SK-N-SH (cell line): ENCODE data around the gene GATC. TPM values are rescaled to one million over a fixed set of nuclear protein-coding genes. Genes with fewer than 3 reads are reported as not detected.
"Not testable (repeated sequence)": the region's sequence is repeated elsewhere in the genome, so short reads cannot be mapped to it uniquely, and the experiment has no call there.

Source experiments
- CTCF ChIA-PET: fragments of 300-600, 350-600 bp; formaldehyde crosslinking; extraction: SDS; loops from one replicate; lab custom pipeline; 2021; lab: Yijun Ruan, JAX
- POLR2A ChIA-PET: fragments of 350-600 bp; sonication (Branson Sonifier 250); formaldehyde crosslinking; extraction: SDS; loops from one replicate; lab custom pipeline; 2020; ENCODE audit warnings: antibody characterized with exemption, inconsistent platforms; lab: Yijun Ruan, JAX
- DNase-seq: peaks from one replicate; pipeline ENCODE4 v3.0.0; 2012
- H2AFZ ChIP-seq: fragments of 200-600 bp; sonication (generic); 2 replicates; pipeline ENCODE4 v1.8.1; 2016; ENCODE audit warnings: antibody characterized with exemption, mild to moderate bottlenecking, low read depth
- H3F3A ChIP-seq: fragments of 200-600 bp; sonication (generic); replicated peaks from 2 replicates; pipeline ENCODE3; 2016; ENCODE audit warnings: antibody characterized with exemption, mild to moderate bottlenecking; ENCODE audit not compliant: insufficient read depth
- H3K27ac ChIP-seq, 2 experiments: fragments of 200-500 bp in 1 of 2; fragments of 200-600 bp in 1 of 2; sonication (Bioruptor generic) in 1 of 2; sonication (generic), shearing (Covaris generic) in 1 of 2; 2 replicates each; pipeline versions ENCODE4 v1.5.1 to v1.6.1; 2014 to 2016; ENCODE audit warnings: low read depth in 2 of 2, inconsistent platforms in 1 of 2, low read length in 1 of 2, mild to moderate bottlenecking in 1 of 2, mixed read lengths in 1 of 2
- H3K27me3 ChIP-seq: fragments of 200-600 bp; sonication (generic), shearing (Covaris generic); 2 replicates; pipeline ENCODE4 v1.6.1; 2016; ENCODE audit warnings: mixed run types; ENCODE audit not compliant: insufficient read depth
- H3K36me3 ChIP-seq, 2 experiments: fragments of 200-500 bp in 1 of 2; fragments of 200-600 bp in 1 of 2; sonication (Bioruptor generic) in 1 of 2; sonication (generic) in 1 of 2; replicated peaks in 1 of 2; 2 replicates each; pipeline versions ENCODE3 to v1.5.1; 2014 to 2016; ENCODE audit warnings: low read length in 1 of 2, mild to moderate bottlenecking in 1 of 2; ENCODE audit not compliant: insufficient read depth in 2 of 2, control insufficient read depth in 1 of 2
- H3K4me1 ChIP-seq, 2 experiments: fragments of 200-500 bp in 1 of 2; fragments of 200-600 bp in 1 of 2; sonication (Bioruptor generic) in 1 of 2; sonication (generic), shearing (Covaris generic) in 1 of 2; 2 replicates each; pipeline versions ENCODE4 v1.5.1 to v1.6.1; 2014 to 2016; ENCODE audit warnings: low read depth in 1 of 2, low read length in 1 of 2, mixed run types in 1 of 2; ENCODE audit not compliant: insufficient read depth in 2 of 2, control insufficient read depth in 1 of 2
- H3K4me2 ChIP-seq: fragments of 200-600 bp; sonication (generic), shearing (Covaris generic); 2 replicates; pipeline ENCODE4 v1.6.1; 2017; ENCODE audit warnings: mixed run types
- H3K4me3 ChIP-seq, 2 experiments: fragments of 200-500 bp in 1 of 2; fragments of 200-600 bp in 1 of 2; sonication (Bioruptor generic) in 1 of 2; sonication (generic), shearing (Covaris generic) in 1 of 2; 2 replicates each; pipeline versions ENCODE4 v1.5.1 to v1.8.1; 2014 to 2016; ENCODE audit warnings: low read depth in 2 of 2, inconsistent platforms in 1 of 2, low read length in 1 of 2, mild to moderate bottlenecking in 1 of 2, mixed read lengths in 1 of 2, moderate library complexity in 1 of 2
- H3K79me2 ChIP-seq: fragments of 200-600 bp; sonication (generic); 2 replicates; pipeline ENCODE4 v1.8.1; 2017; ENCODE audit warnings: mild to moderate bottlenecking; ENCODE audit not compliant: insufficient read depth
- H3K9ac ChIP-seq: fragments of 200-600 bp; sonication (generic); 2 replicates; pipeline ENCODE4 v1.6.1; 2017; ENCODE audit warnings: mixed run types
- H3K9me2 ChIP-seq: fragments of 200-600 bp; sonication (generic); 2 replicates; pipeline ENCODE4 v1.6.1; 2017; ENCODE audit warnings: mixed run types
- H3K9me3 ChIP-seq: fragments of 200-600 bp; sonication (generic); 2 replicates; pipeline ENCODE4 v1.6.1; 2017; ENCODE audit warnings: mixed run types, mild to moderate bottlenecking, moderate library complexity
- H4K20me1 ChIP-seq: fragments of 200-600 bp; sonication (generic); 2 replicates; pipeline ENCODE4 v1.6.1; 2017; ENCODE audit warnings: mild to moderate bottlenecking, mixed run types; ENCODE audit not compliant: insufficient read depth
- EP300 ChIP-seq, 2 experiments: IDR thresholded peaks; 2 replicates each; pipeline versions ENCODE4 v1.4.0 to v1.6.1; 2012; ENCODE audit warnings: borderline replicate concordance in 1 of 2, low read depth in 1 of 2, low read length in 1 of 2
- EZH2phosphoT487 ChIP-seq: fragments of 200-600 bp; sonication (generic); IDR thresholded peaks from 2 replicates; pipeline ENCODE4 v1.6.1; 2017; ENCODE audit warnings: low read depth, mixed run types, mild to moderate bottlenecking, antibody characterized with exemption, moderate library complexity, borderline replicate concordance
- FOXM1 ChIP-seq: IDR thresholded peaks from 2 replicates; pipeline ENCODE4 v1.4.0; 2012; ENCODE audit warnings: low read depth, mild to moderate bottlenecking
- GATA2 ChIP-seq: sonication (generic); formaldehyde crosslinking; IDR thresholded peaks from 2 replicates; pipeline ENCODE4 v1.5.0; 2020; ENCODE audit warnings: mild to moderate bottlenecking, missing genetic modification reagents
- JUND ChIP-seq: IDR thresholded peaks from 2 replicates; pipeline ENCODE4 v1.4.0; 2012
- POLR2AphosphoS5 ChIP-seq: IDR thresholded peaks from 2 replicates; pipeline ENCODE4 v1.6.1; 2012; ENCODE audit warnings: low read depth, low read length
- RCOR1 ChIP-seq: fragments of 150-350 bp; IDR thresholded peaks from 2 replicates; pipeline ENCODE4 v1.6.1; 2017; ENCODE audit warnings: antibody characterized with exemption, low read length
- REST ChIP-seq: IDR thresholded peaks from 2 replicates; pipeline ENCODE4 v1.6.1; 2012; ENCODE audit warnings: mild to moderate bottlenecking, low read depth, low read length, moderate library complexity
- RFX5 ChIP-seq: IDR thresholded peaks from 2 replicates; pipeline ENCODE4 v1.6.1; 2012; ENCODE audit warnings: mild to moderate bottlenecking, improper control_type of control experiment, low read length
- RXRA ChIP-seq: IDR thresholded peaks from 2 replicates; pipeline ENCODE4 v1.4.0; 2012; ENCODE audit warnings: low read depth, mild to moderate bottlenecking, borderline replicate concordance
- SMC3 ChIP-seq: IDR thresholded peaks from 2 replicates; pipeline ENCODE4 v1.6.1; 2012; ENCODE audit warnings: low read depth, low read length, improper control_type of control experiment
- ZBTB33 ChIP-seq: IDR thresholded peaks from 2 replicates; pipeline ENCODE4 v1.4.0; 2012; ENCODE audit warnings: low read depth, borderline replicate concordance
- WGBS: methylation state at CpG from one replicate; pipeline ENCODE4 v1.1.6; 2017; ENCODE audit warnings: low lambda C conversion rate; 5-methylcytosine and 5-hydroxymethylcytosine counted together
- polyA plus RNA-seq, 3 experiments: library from polyadenylated mRNA; depleted of rRNA; stranded (reverse); fragments of >200 nt; gene quantifications; 2 replicates each; pipeline ENCODE4 v1.2.3, GENCODE V29; 2012

Gene GATC
- polyA plus RNA-seq, 1 of the 3 experiments (the other 2 are of a cell fraction): 10.6 TPM

DNA sequence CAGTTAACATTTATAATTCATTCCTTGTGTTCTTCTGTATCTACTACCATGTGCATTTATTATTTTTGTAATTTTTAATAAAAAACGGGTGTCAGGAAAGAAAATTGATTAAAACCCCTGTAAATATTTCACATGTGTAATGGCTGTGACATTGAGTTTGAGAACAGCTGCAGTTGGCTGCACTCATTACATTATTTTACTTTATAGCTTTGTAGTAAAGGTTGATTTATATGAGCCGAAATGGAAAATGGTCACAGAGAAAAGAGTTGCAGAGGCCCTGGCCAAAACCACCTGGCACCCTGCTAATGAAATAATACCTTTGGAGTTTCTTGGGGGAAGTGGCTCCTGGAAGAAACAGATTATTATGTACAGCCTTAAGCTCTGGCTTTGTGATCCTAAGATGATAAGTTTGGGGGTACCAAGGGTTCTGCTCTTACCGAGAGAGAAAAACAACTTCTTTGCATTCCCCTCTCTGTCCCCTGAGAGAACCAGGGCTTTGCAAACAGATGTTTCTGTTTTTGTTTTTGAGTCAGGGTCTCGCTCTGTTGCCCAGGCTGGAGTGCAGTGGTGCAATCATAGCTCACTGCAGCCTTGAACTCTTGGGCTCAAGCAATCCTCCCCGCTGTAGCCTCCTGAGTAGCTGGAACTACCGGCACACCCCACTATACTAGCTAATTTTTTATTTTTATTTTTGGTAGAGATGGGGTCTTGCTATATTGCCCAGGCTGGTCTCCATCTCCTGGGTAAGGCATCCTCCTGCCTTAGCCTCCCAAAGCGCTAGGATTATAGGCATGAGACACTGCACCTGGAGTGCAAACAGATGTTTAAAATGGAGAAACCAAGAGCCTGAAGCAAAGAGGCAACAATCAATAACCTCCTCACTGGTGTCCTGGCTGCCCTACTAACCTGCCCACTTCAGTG, 40.0 kb downstream of the GATC start:
- H3K27me3 ChIP-seq: no peaks in the 10 kb centered on the region
- ChIA-PET POLR2A (interaction anchor here (0.6 to 1.4 kb wide), 2 partner anchors 9 to 48 kb away, joined by 3 to 10 read pairs; partner anchors contain the start of genes COX6A1 and DYNLL1), CTCF (interaction anchor here (1.0 to 1.6 kb wide), 2 partner anchors 10 to 17 kb away, joined by 4 to 10 read pairs; partner anchors contain the start of genes DYNLL1 and SRSF9)
- TF ChIP-seq EP300 (IDR thresholded peaks at IDR 0.05; ENCODE audit: borderline replicate concordance in 1 of 2, low read depth in 1 of 2, low read length in 1 of 2) (peak in 1 of 2 experiments; percentile 59; a peak in 1 of 4 replicates), RCOR1 (0 out of 2 replicates have a peak, but pooled peaks have one; percentile 20), EZH2phosphoT487 (no peak)
- no peak overlapping the region for H3K9ac ChIP-seq
- WGBS: 85% methylated on average over 7 of the region's 7 CpGs
- H3K27ac ChIP-seq: 0 out of 4 replicates have a peak overlapping the region, but pooled peaks of 1 of the 2 experiments have one; percentile 2
- no peaks in the 10 kb centered on the region for H3K9me3 ChIP-seq
- peaks cover 0 to 4% of the 10 kb centered on the region in 2 experiments for H3K36me3 ChIP-seq
- DNase-seq: peak; percentile 16
- 0 out of 2 replicates have a peak, but pooled peaks cover 4% of the 10 kb centered on the region for H3K79me2 ChIP-seq
- H3K4me1 ChIP-seq: peaks cover 0 to 6% of the 10 kb centered on the region in 2 experiments; a peak in 1 of 4 replicates
- H3K4me3 ChIP-seq: no peak overlapping the region
- no peaks in the 10 kb centered on the region for H3F3A ChIP-seq
- H2AFZ ChIP-seq: no peak overlapping the region
- no peak overlapping the region for H3K4me2 ChIP-seq
- H3K9me2 ChIP-seq: no peaks in the 10 kb centered on the region
- no peaks in the 10 kb centered on the region for H4K20me1 ChIP-seq

GRCh38 chr12:120487552-120487951, 41.3 kb downstream of the GATC start:
- ChIA-PET POLR2A (interaction anchor here (1.3 kb wide), 1 partner anchor 9 kb away, joined by 6 read pairs; no protein-coding TSS in a partner anchor), CTCF (interaction anchor here (1.2 to 1.9 kb wide), 2 partner anchors 13 to 121 kb away, joined by 3 to 5 read pairs; no protein-coding TSS in a partner anchor)
- not testable (repeated sequence) for H3K27me3 ChIP-seq, H4K20me1 ChIP-seq, DNase-seq, H3K27ac ChIP-seq, H3F3A ChIP-seq, H3K9me2 ChIP-seq, H3K9me3 ChIP-seq, H3K4me3 ChIP-seq, H3K4me2 ChIP-seq, H2AFZ ChIP-seq, H3K9ac ChIP-seq, H3K4me1 ChIP-seq, H3K79me2 ChIP-seq
- peaks cover 0 to 11% of the 10 kb centered on the region in 2 experiments for H3K36me3 ChIP-seq
- WGBS: 98% methylated on average over 7 of the region's 7 CpGs

GRCh38 chr12:120488057-120488640, 41.9 kb downstream of the GATC start:
- H3K9ac ChIP-seq: no peak overlapping the region
- H3K27me3 ChIP-seq: no peaks in the 10 kb centered on the region
- H3F3A ChIP-seq: no peaks in the 10 kb centered on the region
- H3K9me3 ChIP-seq: no peaks in the 10 kb centered on the region
- H4K20me1 ChIP-seq: no peaks in the 10 kb centered on the region
- 0 out of 2 replicates have a peak, but pooled peaks cover 4% of the 10 kb centered on the region for H3K79me2 ChIP-seq
- H2AFZ ChIP-seq: no peak overlapping the region
- no peak overlapping the region for H3K4me3 ChIP-seq
- no peak overlapping the region for H3K27ac ChIP-seq
- 75% methylated on average over 5 of the region's 5 CpGs for WGBS
- peaks cover 0 to 11% of the 10 kb centered on the region in 2 experiments for H3K36me3 ChIP-seq
- H3K9me2 ChIP-seq: no peaks in the 10 kb centered on the region
- POLR2A ChIA-PET: interaction anchor here (1.3 kb wide), 1 partner anchor 9 kb away, joined by 6 read pairs; no protein-coding TSS in a partner anchor
- peaks cover 0 to 6% of the 10 kb centered on the region in 2 experiments; a peak in 1 of 4 replicates for H3K4me1 ChIP-seq
- no peak overlapping the region for H3K4me2 ChIP-seq
- DNase-seq: no peak
- CTCF ChIA-PET: interaction anchor here (1.2 to 3.6 kb wide), 3 partner anchors 13 to 121 kb away, joined by 3 to 18 read pairs (median 5); partner anchors contain the start of gene SRSF9
- TF ChIP-seq ZBTB33: no peak
- TF ChIP-seq JUND: no peak
- no peak for TF ChIP-seq REST
- TF ChIP-seq RFX5: no peak
- TF ChIP-seq GATA2 (CRISPR knock-in tag): no peak
- TF ChIP-seq RXRA: no peak
- TF ChIP-seq SMC3: no peak
- no peak for TF ChIP-seq FOXM1
- TF ChIP-seq POLR2AphosphoS5: no peak
